ENCODE measurements around the gene TIGD7.

TIGD7 gene

GRCh38 chr16:3266873-3267537 is 38.2 kb downstream of the TIGD7 start:
- peaks cover 42% of the 10 kb centered on the region for H3K4me1 Mint-ChIP-seq
- peaks cover 7% of the 10 kb centered on the region for H3K9me3 Mint-ChIP-seq
- no peaks in the 10 kb centered on the region for H3K27me3 Mint-ChIP-seq
- H3K36me3 Mint-ChIP-seq (ENCODE audit: low read depth), result peaks cover 31% of the 10 kb centered on the region
- DNase-seq (no peak), ATAC-seq (no peak)
- H3K27ac Mint-ChIP-seq, result peak overlapping the region; percentile 52
- H3K4me3 Mint-ChIP-seq, result peak overlapping the region; percentile 17

DNA sequence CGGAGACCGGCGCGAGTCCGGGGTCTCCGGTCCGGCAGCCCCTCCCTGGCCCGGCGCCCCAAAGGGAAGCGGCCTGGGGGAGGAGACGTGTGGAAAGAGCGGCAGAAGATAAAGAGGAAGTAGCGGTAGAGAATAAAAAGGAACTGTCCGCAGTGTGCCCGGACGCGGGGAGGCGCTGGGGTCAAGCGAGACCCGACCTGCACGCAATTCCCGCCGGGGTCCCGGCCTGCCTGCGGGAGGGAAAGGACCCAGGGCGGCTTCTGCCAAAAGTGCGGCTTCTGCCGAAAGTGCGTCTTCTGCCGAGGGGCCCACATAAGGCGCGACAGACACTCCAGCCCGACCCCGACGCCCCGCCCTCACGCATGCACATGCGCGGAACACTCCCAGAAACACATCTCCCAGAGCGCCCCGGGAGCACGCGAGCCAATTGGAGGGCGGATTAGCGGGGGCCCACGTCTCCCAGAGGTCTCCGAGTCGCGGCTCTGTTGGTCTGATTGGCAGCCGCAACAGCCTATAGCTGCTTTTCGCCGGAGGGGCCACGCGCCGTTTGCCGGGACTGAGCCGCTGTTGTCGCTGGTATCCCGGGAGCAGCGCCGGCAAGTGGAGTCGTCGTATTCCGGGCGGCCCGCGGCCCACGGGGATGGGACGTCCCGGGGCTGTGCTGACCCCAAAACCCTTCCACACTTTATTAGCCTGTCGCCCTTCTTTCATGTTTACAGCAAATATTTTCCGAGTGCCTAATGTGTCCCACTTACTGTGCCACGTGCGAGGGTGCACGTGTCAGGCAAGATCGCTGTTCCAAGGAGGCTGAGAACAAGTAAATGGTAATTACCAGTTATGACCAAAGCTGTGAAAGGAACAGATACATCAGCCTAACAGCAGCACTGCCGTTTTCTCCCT is 40.8 kb downstream of the TIGD7 start:
- DNase-seq (peak; percentile 98), ATAC-seq (peak; percentile 92)
- H3K9me3 Mint-ChIP-seq, result peaks cover 4% of the 10 kb centered on the region
- H3K27me3 Mint-ChIP-seq, result no peaks in the 10 kb centered on the region
- peaks cover 42% of the 10 kb centered on the region for H3K4me1 Mint-ChIP-seq
- peak overlapping the region; percentile 98 for H3K27ac Mint-ChIP-seq
- H3K36me3 Mint-ChIP-seq (ENCODE audit: low read depth), result peaks cover 29% of the 10 kb centered on the region
- peak overlapping the region; percentile 91 for H3K4me3 Mint-ChIP-seq

- DNase-seq, result no peak
- Mint-ChIP-seq H3K27ac (peak overlapping the region; percentile 98), H3K36me3 (ENCODE audit: low read depth) (peaks cover 17% of the 10 kb centered on the region), H3K4me1 (peaks cover 41% of the 10 kb centered on the region), H3K9me3 (peaks cover 4% of the 10 kb centered on the region), H3K4me3 (peak overlapping the region; percentile 91), H3K27me3 (no peaks in the 10 kb centered on the region)
- ATAC-seq, result no peak
These were observed 42.7 kb downstream of the TIGD7 start for GRCh38 chr16:3262517-3262916.

DNA sequence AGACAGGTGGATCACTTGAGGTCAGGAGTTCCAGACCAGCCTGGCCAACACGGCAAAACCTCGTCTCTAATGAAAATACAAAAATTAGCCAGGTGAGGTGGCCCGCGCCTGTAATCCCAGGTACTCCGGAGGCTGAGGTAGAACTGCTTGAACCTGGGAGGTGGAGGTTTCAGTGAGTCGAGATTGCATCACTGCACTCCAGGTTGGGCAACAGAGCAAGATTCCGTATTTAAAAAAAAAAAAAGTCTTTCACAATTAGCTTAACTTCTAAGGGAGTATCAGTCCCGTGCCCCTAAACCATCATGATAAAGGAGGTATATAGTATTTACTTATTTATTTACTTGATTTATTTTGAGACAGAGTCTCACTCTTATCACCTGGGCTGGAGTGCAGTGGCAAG is 45.4 kb downstream of the TIGD7 start:
- peaks cover 2% of the 10 kb centered on the region for H3K27me3 Mint-ChIP-seq
- H3K9me3 Mint-ChIP-seq, result peaks cover 4% of the 10 kb centered on the region
- no peak overlapping the region for H3K4me3 Mint-ChIP-seq
- no peak overlapping the region for H3K27ac Mint-ChIP-seq
- ATAC-seq (no peak), DNase-seq (no peak)
- H3K4me1 Mint-ChIP-seq, result peaks cover 21% of the 10 kb centered on the region
- H3K36me3 Mint-ChIP-seq (ENCODE audit: low read depth), result peaks cover 2% of the 10 kb centered on the region

- H3K9me3 Mint-ChIP-seq, result no peaks in the 10 kb centered on the region
- no peak overlapping the region for H3K4me3 Mint-ChIP-seq
- H3K4me1 Mint-ChIP-seq, result no peaks in the 10 kb centered on the region
- DNase-seq (no peak), ATAC-seq (no peak)
- H3K27ac Mint-ChIP-seq, result no peak overlapping the region
- H3K27me3 Mint-ChIP-seq, result peaks cover 8% of the 10 kb centered on the region
- H3K36me3 Mint-ChIP-seq (ENCODE audit: low read depth), result no peaks in the 10 kb centered on the region
These were observed 48.3 kb downstream of the TIGD7 start for GRCh38 chr16:3256866-3257465.

DNA sequence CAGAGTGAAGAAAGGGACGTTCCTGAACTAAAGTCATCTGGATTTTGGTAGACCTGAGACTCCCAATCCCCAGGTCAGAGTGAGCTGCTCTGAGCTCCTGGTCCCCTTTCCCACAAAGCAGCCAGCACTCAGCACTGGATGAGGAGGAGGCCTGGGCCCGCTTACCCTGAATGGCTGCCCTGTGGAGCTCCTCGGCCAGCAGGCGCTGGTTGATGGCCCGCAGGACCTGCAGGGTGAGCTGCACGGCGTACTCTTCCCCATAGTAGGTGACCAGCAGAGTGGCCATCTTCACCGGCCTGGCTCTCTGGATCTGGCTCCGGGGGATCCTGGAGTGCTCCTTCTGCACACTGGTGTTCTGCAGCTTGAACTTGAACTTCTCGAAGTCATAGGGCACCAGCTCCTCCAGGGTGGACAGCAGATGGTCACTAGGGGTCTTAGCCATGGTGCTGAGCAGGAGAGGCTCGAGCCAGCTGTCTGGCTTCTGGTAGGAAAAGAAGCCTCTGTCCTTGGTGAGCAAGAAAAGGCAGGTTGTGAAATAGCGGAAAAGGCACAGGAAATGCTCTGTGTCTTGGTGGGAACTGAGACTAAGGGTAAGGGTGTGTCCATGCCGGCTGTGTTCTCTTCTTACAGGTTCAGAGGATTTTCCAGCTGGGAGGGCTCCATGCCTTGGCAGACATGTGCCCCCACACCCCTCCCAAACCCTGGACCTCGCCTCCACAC is 48.9 kb downstream of the TIGD7 start, which contains the start of gene MEFV:
Gene MEFV, minus strand, starts transcription at position 488 of the 720 bp plus-strand sequence. Its CDS starts 46 bp downstream, at position 442.
- no peak for ATAC-seq
- no peak for DNase-seq
- H3K27ac Mint-ChIP-seq, result no peak within 1 kb of the TSS
- no peaks in the 10 kb centered on the region for H3K36me3 Mint-ChIP-seq (ENCODE audit: low read depth)
- no peaks in the 10 kb centered on the region for H3K9me3 Mint-ChIP-seq
- H3K27me3 Mint-ChIP-seq, result peaks cover 8% of the 10 kb centered on the region
- no peak within 1 kb of the TSS for H3K4me3 Mint-ChIP-seq
- no peaks in the 10 kb centered on the region for H3K4me1 Mint-ChIP-seq

GRCh38 chr16:3254309-3254708 is 50.9 kb downstream of the TIGD7 start:
- DNase-seq (no peak), ATAC-seq (no peak)
- peaks cover 11% of the 10 kb centered on the region for H3K27me3 Mint-ChIP-seq
- H3K4me3 Mint-ChIP-seq, result no peak overlapping the region
- H3K4me1 Mint-ChIP-seq, result no peaks in the 10 kb centered on the region
- H3K9me3 Mint-ChIP-seq, result no peaks in the 10 kb centered on the region
- no peaks in the 10 kb centered on the region for H3K36me3 Mint-ChIP-seq (ENCODE audit: low read depth)
- H3K27ac Mint-ChIP-seq, result no peak overlapping the region

DNA sequence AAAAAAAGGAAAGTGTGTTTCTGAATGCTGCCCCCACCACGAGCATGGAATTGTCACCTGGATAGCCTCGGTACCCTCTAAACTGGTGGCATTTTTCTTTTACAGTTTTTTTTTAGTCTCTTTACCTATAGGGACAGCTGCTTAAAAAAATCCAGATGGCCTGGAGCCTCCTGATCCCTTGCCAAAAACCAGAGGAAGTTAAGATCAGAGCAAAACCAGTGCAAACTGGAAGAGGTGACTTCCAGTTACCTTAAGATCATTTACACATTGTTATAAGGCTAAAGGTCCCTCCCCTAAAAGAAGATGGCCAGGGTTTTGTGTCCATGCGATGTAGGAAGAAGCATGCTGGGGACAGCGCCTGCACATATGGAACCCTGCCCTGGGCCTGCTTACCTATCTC is 52.3 kb downstream of the TIGD7 start:
- no peaks in the 10 kb centered on the region for H3K4me1 Mint-ChIP-seq
- ATAC-seq (no peak), DNase-seq (no peak)
- no peaks in the 10 kb centered on the region for H3K36me3 Mint-ChIP-seq (ENCODE audit: low read depth)
- H3K27ac Mint-ChIP-seq, result no peak overlapping the region
- no peaks in the 10 kb centered on the region for H3K9me3 Mint-ChIP-seq
- peaks cover 11% of the 10 kb centered on the region for H3K27me3 Mint-ChIP-seq
- no peak overlapping the region for H3K4me3 Mint-ChIP-seq

- H3K36me3 Mint-ChIP-seq (ENCODE audit: low read depth), result no peaks in the 10 kb centered on the region
- no peaks in the 10 kb centered on the region for H3K9me3 Mint-ChIP-seq
- ATAC-seq, result no peak
- H3K4me3 Mint-ChIP-seq, result no peak overlapping the region
- DNase-seq, result no peak
- H3K27me3 Mint-ChIP-seq, result peaks cover 9% of the 10 kb centered on the region
- no peaks in the 10 kb centered on the region for H3K4me1 Mint-ChIP-seq
- no peak overlapping the region for H3K27ac Mint-ChIP-seq
These were observed 55.8 kb downstream of the TIGD7 start for GRCh38 chr16:3249451-3249850.

GRCh38 chr16:3249020-3249419 is 56.2 kb downstream of the TIGD7 start:
- H3K27me3 Mint-ChIP-seq, result peaks cover 9% of the 10 kb centered on the region
- H3K4me1 Mint-ChIP-seq, result peaks cover 2% of the 10 kb centered on the region
- DNase-seq, result no peak
- no peaks in the 10 kb centered on the region for H3K9me3 Mint-ChIP-seq
- no peaks in the 10 kb centered on the region for H3K36me3 Mint-ChIP-seq (ENCODE audit: low read depth)
- no peak for ATAC-seq
- H3K27ac Mint-ChIP-seq, result no peak overlapping the region
- H3K4me3 Mint-ChIP-seq, result no peak overlapping the region
